ENCODE measurements around the gene SDK2. TPM values are rescaled to one million over a fixed set of nuclear protein-coding genes. Genes with fewer than 3 reads are reported as not detected.

SDK2 gene
- total RNA-seq, 2 donors from 2014 or later = 0.26 to 0.33 TPM

DNA sequence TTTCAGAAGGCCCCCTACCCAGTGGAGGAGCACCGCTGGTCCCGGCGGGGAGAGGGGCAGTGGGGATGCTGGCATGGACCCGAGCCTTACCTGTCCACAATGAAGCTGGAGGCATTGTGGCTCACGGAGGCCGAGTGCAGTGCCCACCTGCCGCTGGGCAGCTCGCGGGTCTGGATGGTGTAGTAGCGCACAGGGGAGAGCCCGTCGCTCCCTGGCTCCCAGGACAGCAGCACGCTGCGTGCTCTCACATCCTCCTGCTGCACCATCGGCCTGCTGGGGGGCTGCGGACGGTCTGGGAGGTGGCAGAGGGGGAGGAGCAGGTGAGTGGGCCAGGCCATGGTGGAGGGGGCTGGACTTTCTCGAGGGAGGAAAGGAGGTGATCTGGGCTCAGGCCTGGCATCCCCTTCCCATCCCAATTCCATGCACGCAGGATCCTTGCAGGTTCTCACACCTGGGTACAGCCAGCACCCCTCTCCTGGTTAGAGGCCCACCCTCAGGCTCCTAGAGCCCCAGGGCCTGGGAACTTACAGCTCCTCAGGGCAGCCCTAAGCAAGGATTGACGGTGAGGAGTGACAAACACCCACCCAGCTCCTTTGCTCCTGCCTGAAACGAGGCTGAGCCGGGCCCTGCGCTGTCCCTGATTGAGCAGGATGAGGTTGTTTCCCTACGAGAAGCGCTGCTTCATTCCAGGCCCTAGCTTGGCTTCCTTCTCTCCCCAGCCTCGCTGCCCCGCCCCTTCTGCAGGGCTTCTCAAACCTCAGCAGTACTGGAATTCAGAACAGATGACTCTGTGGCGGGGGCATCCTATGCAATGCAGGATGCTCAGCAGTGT lies 256.3 kb downstream of the SDK2 start:
- no peak for DNase-seq
- ATAC-seq = no peak
- no peaks in the 10 kb centered on the region for H3K27me3 ChIP-seq
- no peaks in the 10 kb centered on the region for H3K4me1 ChIP-seq
- H3K4me3 ChIP-seq = no peak overlapping the region
- H3K36me3 ChIP-seq (replicated peaks in 1 of 2; ENCODE audit: insufficient read depth in 1 of 2, low read depth in 2 of 2) = no peaks in the 10 kb centered on the region
- H3K27ac ChIP-seq = no peak overlapping the region
- H3K9me3 ChIP-seq = no peaks in the 10 kb centered on the region
- 70 to 86% methylated on average over 4 to 26 of the region's 28 CpGs for WGBS, 2 donors
- intact Hi-C loops (cut with DNase I) = no loop called here
- TF ChIP-seq POLR2A (IDR thresholded peaks at IDR 0.05) (no peak), CTCF (IDR thresholded peaks at IDR 0.05) (no peak)

- H3K27ac ChIP-seq = no peak overlapping the region
- ATAC-seq (no peak), DNase-seq (no peak)
- 77 to 80% methylated on average over 4 to 6 of the region's 6 CpGs for WGBS, 2 donors
- no peak overlapping the region for H3K4me3 ChIP-seq
- H3K9me3 ChIP-seq = no peaks in the 10 kb centered on the region
- H3K27me3 ChIP-seq = no peaks in the 10 kb centered on the region
- intact Hi-C loops (cut with DNase I) = no loop called here
- no peaks in the 10 kb centered on the region for H3K4me1 ChIP-seq
- no peaks in the 10 kb centered on the region for H3K36me3 ChIP-seq (replicated peaks in 1 of 2; ENCODE audit: insufficient read depth in 1 of 2, low read depth in 2 of 2)
- TF ChIP-seq POLR2A (IDR thresholded peaks at IDR 0.05) (no peak), CTCF (IDR thresholded peaks at IDR 0.05) (no peak)
Observed at GRCh38 chr17:73386561-73386960, 257.7 kb downstream of the SDK2 start.

GRCh38 chr17:73384926-73385325 lies 259.3 kb downstream of the SDK2 start:
- no peak overlapping the region for H3K27ac ChIP-seq
- no peak for ATAC-seq
- WGBS, 2 donors = 59 to 71% methylated on average over 6 to 8 of the region's 8 CpGs

GRCh38 chr17:73380439-73381106 lies 263.7 kb downstream of the SDK2 start:
- DNase-seq = no peak
- no peaks in the 10 kb centered on the region for H3K36me3 ChIP-seq (replicated peaks in 1 of 2; ENCODE audit: insufficient read depth in 1 of 2, low read depth in 2 of 2)
- H3K4me1 ChIP-seq = no peaks in the 10 kb centered on the region
- H3K4me3 ChIP-seq = no peak overlapping the region
- no peak for ATAC-seq
- H3K9me3 ChIP-seq = no peaks in the 10 kb centered on the region
- TF ChIP-seq CTCF (IDR thresholded peaks at IDR 0.05) (no peak), POLR2A (IDR thresholded peaks at IDR 0.05) (no peak)
- H3K27me3 ChIP-seq = no peaks in the 10 kb centered on the region
- intact Hi-C loops (cut with DNase I) = no loop called here
- no peak overlapping the region for H3K27ac ChIP-seq
- WGBS, 2 donors = 76 to 83% methylated on average over 22 to 27 of the region's 29 CpGs

More at GRCh38 chr17:73384926-73385325, 259.3 kb downstream of the SDK2 start:
- no peaks in the 10 kb centered on the region for H3K27me3 ChIP-seq
- no peak overlapping the region for H3K4me3 ChIP-seq
- H3K36me3 ChIP-seq (replicated peaks in 1 of 2; ENCODE audit: insufficient read depth in 1 of 2, low read depth in 2 of 2) = no peaks in the 10 kb centered on the region
- no peak for DNase-seq
- TF ChIP-seq POLR2A (IDR thresholded peaks at IDR 0.05) (no peak), CTCF (IDR thresholded peaks at IDR 0.05) (no peak)
- H3K4me1 ChIP-seq = no peaks in the 10 kb centered on the region
- no peaks in the 10 kb centered on the region for H3K9me3 ChIP-seq
- intact Hi-C loops (cut with DNase I) = no loop called here
